ENCODE measurements around the gene QARS1. TPM values are rescaled to one million over a fixed set of nuclear protein-coding genes. Genes with fewer than 3 reads are reported as not detected.
A peak's percentile ranks its signal among the peaks of the same experiment; 100 is the strongest.

QARS1 gene
- total RNA-seq, 2 experiments from 2014 or later = 234 to 245 TPM

DNA sequence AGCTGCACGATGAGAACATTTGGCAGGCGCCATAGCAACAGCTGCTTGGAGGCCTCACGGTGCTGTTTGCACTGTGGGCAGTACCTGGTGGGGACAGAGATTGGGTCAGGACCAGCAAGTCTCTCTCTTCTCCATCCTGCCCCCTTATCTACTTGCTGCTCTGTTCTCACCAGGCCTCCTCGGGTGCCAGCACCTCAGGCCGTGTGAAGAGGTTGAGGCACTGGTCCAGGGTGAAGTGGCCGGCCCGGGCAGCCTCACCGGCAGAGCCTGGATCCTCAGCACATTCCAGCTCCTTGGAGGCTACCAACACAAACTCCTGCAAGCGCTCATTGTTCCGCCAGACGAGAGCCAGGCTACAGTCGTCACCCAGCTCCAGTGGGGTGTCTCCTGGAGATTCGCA is 6.2 kb upstream of the QARS1 start:
- Mint-ChIP-seq H3K36me3 (peaks cover 18% of the 10 kb centered on the region), H3K4me1 (peaks cover 1% of the 10 kb centered on the region), H3K27ac (no peak overlapping the region), H3K9me3 (ENCODE audit: low read depth) (no peaks in the 10 kb centered on the region), H3K4me3 (no peak overlapping the region), H3K27me3 (no peaks in the 10 kb centered on the region)
- DNase-seq (no peak), ATAC-seq (no peak)
- CTCF ChIA-PET = interaction anchor here (1.3 kb wide), 1 partner anchor 16 kb away, joined by 3 read pairs; the partner anchor contains the start of gene QRICH1

DNA sequence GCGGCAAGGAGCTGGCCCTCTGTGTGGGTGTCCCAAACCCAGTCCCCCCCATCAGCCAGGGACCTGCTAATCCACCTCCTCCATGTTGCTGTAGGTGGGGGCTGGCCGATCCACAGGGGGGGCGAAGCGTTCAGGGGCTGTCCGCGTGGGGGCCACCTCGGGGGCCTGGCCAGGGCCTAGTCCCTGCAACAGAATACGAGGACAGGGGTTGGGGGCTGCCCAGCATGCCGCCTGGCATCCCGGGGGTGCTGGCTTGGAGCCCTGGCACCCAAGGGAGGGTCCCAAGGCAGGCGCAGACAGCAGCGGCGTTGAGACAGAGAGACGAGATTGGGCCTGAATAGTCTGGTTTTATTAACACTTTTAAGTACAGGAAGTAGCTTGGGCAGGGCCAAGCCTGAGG is 3.8 kb upstream of the QARS1 start:
- ATAC-seq (no peak), DNase-seq (no peak)
- Mint-ChIP-seq H3K9me3 (ENCODE audit: low read depth) (no peaks in the 10 kb centered on the region), H3K4me1 (peaks cover 20% of the 10 kb centered on the region), H3K36me3 (peaks cover 13% of the 10 kb centered on the region), H3K4me3 (no peak overlapping the region), H3K27ac (no peak overlapping the region), H3K27me3 (no peaks in the 10 kb centered on the region)
- CTCF ChIA-PET = interaction anchor here (1.2 to 1.5 kb wide), 2 partner anchors 50 to 62 kb away, joined by 3 to 6 read pairs; partner anchors contain the start of gene KLHDC8B

DNA sequence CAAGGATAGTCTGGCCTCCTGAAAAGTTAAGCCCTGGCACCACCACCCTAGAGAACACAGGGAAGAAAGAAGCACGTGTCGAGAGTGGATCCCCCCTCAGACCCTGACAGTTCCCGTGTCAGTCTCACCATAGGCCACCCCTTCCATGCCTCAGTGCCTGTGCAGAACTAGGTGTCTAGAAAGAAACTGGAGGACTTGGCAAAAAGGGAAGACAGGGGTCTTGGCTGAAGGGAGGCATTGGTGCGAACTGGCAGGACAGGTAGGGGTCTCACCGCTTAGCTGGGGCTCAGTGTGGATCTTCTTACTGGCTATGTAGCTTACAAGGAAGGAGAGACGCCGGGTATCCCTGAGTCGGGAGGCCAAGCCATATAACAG is 518 bp downstream of the QARS1 start:
- H3K9me3 Mint-ChIP-seq (ENCODE audit: low read depth) = no peaks in the 10 kb centered on the region
- DNase-seq (no peak), ATAC-seq (no peak)
- H3K4me3 Mint-ChIP-seq = peak overlapping the region; percentile 98
- CTCF ChIA-PET = interaction anchor here (1.0 to 5.7 kb wide), 2 partner anchors 9 to 14 kb away, joined by 5 to 44 read pairs; partner anchors contain the start of gene QRICH1
- H3K4me1 Mint-ChIP-seq = peaks cover 31% of the 10 kb centered on the region
- no peaks in the 10 kb centered on the region for H3K27me3 Mint-ChIP-seq
- H3K27ac Mint-ChIP-seq = peak overlapping the region; percentile 97
- H3K36me3 Mint-ChIP-seq = peaks cover 35% of the 10 kb centered on the region

DNA sequence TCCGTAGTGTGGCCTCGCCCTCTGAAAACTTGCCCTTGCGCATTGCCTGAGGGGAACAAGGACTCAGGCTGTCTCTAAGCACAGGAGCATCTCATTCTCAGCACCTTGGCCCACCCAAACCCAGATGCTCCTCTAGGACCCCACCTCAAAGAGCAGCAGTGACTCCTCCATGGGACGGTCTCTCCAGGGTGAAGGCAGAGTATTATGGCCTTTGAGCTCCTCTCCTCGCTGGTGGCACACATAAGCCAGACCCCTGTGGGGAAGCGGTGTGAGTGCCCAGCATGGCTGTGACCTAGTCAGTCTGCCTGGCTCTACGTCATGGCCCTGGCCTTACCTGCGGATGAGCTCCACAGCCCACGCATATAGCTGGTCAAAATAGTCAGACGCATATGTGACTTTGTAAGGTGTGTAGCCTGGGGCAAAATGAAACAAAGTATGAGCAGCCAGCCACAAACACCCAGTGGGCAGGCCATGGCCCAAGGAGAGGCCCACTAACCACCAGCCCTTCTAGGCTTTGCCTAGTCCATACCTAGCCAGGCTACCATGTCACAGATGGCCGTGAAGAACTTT is 4.4 kb downstream of the QARS1 start:
- no peaks in the 10 kb centered on the region for H3K27me3 Mint-ChIP-seq
- no peak for ATAC-seq
- H3K27ac Mint-ChIP-seq = no peak overlapping the region
- no peak overlapping the region for H3K4me3 Mint-ChIP-seq
- CTCF ChIA-PET = no interaction called here
- no peak for DNase-seq
- H3K4me1 Mint-ChIP-seq = peaks cover 28% of the 10 kb centered on the region
- no peaks in the 10 kb centered on the region for H3K9me3 Mint-ChIP-seq (ENCODE audit: low read depth)
- peaks cover 47% of the 10 kb centered on the region for H3K36me3 Mint-ChIP-seq

DNA sequence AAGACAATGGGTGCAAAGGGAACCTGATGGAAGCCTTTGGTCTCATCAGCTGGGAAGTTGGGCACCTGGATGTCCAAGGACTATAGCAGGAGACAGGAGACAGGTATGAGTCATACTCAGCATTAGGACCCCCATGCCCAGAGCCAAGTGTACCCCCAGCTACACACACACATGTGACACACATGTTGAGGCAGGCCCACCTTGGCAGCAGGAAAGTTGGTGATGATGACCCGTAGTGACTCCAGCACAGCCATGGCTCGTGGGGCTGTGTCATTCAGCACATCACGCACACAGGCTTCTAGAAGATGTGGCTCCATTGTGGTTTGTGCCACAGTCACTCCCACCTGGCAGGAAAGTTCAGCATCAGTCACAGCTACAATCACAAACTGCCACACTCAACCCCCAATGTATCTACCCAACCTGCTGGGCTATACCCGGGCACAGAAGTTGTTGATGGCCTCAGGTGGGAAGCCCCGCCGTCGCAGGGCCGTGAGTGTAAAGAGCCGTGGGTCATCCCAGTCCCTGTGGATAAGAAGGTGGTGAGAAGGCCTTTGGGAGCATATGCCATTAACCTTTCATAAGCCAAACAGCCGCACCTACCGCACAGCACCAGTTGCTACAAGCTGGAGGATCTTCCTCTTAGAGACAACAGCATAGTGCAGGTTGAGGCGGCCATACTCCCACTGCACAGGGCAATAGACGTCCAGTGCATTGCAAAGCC is 5.5 kb downstream of the QARS1 start:
- H3K36me3 Mint-ChIP-seq = peaks cover 47% of the 10 kb centered on the region
- CTCF ChIA-PET = interaction anchor here (1.5 kb wide), 1 partner anchor 72 kb away, joined by 3 read pairs; the partner anchor contains the start of gene KLHDC8B
- H3K9me3 Mint-ChIP-seq (ENCODE audit: low read depth) = no peaks in the 10 kb centered on the region
- ATAC-seq = no peak
- H3K4me1 Mint-ChIP-seq = peaks cover 26% of the 10 kb centered on the region
- no peak overlapping the region for H3K27ac Mint-ChIP-seq
- DNase-seq = no peak
- no peak overlapping the region for H3K4me3 Mint-ChIP-seq
- H3K27me3 Mint-ChIP-seq = no peaks in the 10 kb centered on the region

DNA sequence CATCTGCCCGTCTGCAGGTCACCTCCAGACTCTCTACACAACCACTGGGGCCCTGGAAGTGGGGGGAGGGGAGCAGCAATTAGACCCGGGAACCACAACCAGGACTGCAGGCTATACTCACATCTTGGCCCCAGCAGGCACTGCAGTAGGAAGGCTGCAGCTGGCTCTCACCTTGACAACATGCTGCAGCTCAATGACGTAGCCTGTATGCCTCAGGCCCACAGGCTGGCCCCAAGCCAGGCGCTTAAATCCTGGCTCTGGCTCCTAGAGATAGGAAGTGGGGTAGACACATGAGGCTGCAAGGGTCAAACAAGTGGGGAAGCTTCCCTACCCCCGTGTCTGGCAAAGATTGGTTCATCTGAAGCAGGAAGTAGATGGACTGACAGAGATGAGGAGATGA is 6.1 kb downstream of the QARS1 start:
- H3K27me3 Mint-ChIP-seq = no peaks in the 10 kb centered on the region
- H3K4me1 Mint-ChIP-seq = peaks cover 19% of the 10 kb centered on the region
- CTCF ChIA-PET = interaction anchor here (1.5 kb wide), 1 partner anchor 73 kb away, joined by 3 read pairs; the partner anchor contains the start of gene KLHDC8B
- no peak for DNase-seq
- H3K9me3 Mint-ChIP-seq (ENCODE audit: low read depth) = no peaks in the 10 kb centered on the region
- no peak for ATAC-seq
- no peak overlapping the region for H3K27ac Mint-ChIP-seq
- H3K4me3 Mint-ChIP-seq = no peak overlapping the region
- peaks cover 47% of the 10 kb centered on the region for H3K36me3 Mint-ChIP-seq

DNA sequence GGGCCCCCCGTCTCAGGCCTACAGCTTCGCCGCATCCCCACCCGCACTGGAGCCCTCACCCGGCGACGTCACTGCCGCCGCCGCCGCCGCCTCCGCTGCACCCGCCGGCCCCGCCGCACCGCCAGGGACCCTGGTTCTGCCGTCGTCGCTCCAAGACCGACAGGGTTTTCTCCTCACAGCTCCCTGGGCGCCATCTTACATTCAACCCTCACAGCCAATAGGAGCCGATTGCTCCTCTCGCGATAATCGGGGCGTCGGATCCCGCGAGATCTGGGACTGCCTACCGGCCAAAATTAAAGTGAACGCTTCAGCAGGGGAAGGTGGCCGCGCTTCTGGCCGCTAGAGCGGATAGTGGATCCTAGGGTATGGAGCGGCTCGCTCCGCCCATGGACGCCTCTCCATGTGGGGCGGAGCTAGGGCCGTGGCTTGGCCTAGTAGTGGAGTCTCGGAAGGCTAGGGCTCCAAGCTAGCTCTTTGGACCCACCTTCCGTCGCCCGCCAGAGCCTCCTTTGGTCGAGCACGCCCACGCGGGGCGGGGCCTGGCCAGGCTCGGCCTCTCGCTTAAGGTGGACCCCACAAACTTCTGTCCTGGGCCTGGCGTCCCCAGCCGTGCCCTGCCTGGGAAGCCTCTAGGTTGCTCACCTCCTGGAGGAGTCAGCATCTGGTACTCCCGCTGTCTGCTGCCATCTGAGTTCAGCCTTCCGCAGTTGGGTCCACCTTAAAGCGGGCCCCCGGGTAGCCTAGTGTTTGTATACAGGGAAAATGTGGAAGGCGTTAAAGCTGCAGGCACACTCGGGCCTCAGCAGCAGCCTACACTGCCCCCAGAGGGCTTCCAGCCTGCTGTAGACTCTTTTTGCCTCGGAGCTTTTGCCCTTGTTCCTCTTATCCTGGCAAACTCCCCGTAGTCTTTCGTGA is 10.4 kb downstream of the QARS1 start, which contains the start of gene QRICH1:
Gene QRICH1, minus strand, starts transcription at position 219 of the 915 bp plus-strand sequence. CDS start 17,054 bp downstream, outside the sequence.
- no peaks in the 10 kb centered on the region for H3K9me3 Mint-ChIP-seq (ENCODE audit: low read depth)
- peaks cover 29% of the 10 kb centered on the region for H3K36me3 Mint-ChIP-seq
- peak within 1 kb of the TSS; percentile 89 for H3K4me3 Mint-ChIP-seq
- peaks cover 39% of the 10 kb centered on the region for H3K4me1 Mint-ChIP-seq
- no peaks in the 10 kb centered on the region for H3K27me3 Mint-ChIP-seq
- DNase-seq (peak; percentile 99), ATAC-seq (peak; percentile 87)
- CTCF ChIA-PET = interaction anchor here (0.8 to 3.3 kb wide), 23 partner anchors 10 to 408 kb away, joined by 3 to 44 read pairs (median 5); partner anchors contain the start of genes DAG1, IMPDH2, KLHDC8B and NCKIPSD
- H3K27ac Mint-ChIP-seq = peak within 1 kb of the TSS; percentile 96

DNA sequence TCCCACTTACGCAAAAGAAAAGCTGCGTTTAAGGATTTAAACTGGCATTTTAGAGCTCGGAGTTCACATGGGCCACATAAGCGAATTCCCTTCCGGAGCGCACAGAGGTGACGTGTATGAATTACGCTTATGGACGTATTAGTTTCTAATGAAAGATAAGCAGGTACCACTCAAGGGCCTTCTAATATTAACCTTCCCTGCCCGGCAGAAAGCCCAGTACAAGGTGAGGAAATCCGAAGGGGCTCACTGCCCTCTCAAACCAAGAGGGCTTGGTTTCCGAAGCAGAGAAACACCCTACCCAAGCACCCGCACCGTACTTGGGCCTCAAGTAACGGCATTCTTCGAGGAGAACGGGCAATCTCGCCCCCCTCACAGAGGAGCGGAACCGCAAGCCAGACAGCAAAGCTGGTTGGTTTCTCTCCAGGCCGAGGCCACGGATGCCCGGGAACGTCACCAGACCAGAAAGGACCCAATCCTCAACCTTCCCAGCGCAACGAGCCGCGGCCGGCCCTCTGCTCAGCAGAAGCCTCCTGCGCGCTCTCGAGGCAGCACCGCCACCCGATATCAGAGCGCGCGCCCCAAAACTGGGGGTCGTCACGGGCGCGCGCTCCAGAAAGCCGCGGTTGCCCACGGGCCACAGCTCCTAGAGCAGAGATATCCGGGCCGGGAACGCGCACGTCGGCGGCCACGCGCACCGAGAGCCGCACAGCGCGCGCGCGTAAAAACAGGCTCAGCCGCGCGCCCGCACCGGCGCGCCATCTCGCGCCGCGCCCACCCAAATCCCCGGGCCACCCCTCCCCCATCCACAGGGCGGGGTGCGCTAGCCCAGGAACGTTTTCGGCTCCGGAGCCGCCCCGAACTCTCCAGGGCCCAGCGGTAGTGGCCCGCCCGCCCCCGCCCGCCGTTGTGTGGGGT is 11.4 kb downstream of the QARS1 start:
- no peaks in the 10 kb centered on the region for H3K9me3 Mint-ChIP-seq (ENCODE audit: low read depth)
- H3K27ac Mint-ChIP-seq = peak overlapping the region; percentile 96
- H3K4me3 Mint-ChIP-seq = peak overlapping the region; percentile 89
- ATAC-seq (peak; percentile 46), DNase-seq (peak; percentile 90)
- H3K4me1 Mint-ChIP-seq = peaks cover 41% of the 10 kb centered on the region
- no peaks in the 10 kb centered on the region for H3K27me3 Mint-ChIP-seq
- peaks cover 23% of the 10 kb centered on the region for H3K36me3 Mint-ChIP-seq
- CTCF ChIA-PET = interaction anchor here (0.6 to 3.3 kb wide), 23 partner anchors 10 to 407 kb away, joined by 3 to 44 read pairs (median 5); partner anchors contain the start of genes DAG1, IMPDH2, KLHDC8B and NCKIPSD

DNA sequence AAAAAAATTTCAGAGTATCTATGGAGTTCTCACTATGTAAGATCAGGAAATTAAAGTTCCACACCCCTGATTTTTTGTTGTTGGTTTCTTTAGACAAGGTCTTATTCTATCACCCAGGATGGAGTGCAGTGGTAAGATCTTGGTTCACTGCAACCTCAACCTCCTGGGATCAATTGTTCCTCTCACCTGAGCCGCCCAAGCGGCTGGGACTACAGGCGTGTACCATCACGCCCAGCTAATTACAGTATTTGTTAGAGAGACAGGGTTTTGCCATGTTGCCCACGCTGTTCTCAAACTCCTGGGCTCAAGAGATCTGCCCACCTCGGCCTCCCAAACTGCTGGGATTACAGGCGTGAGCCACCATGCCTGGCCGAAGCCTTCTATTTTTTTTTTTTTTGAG is 23.1 kb downstream of the QARS1 start:
- H3K27ac Mint-ChIP-seq = no peak overlapping the region
- no peaks in the 10 kb centered on the region for H3K27me3 Mint-ChIP-seq
- DNase-seq = no peak
- CTCF ChIA-PET = interaction anchor here (0.5 to 1.1 kb wide), 3 partner anchors 9 to 253 kb away, joined by 3 to 6 read pairs (median 3); no protein-coding TSS in a partner anchor
- no peak overlapping the region for H3K4me3 Mint-ChIP-seq
- H3K9me3 Mint-ChIP-seq (ENCODE audit: low read depth) = no peaks in the 10 kb centered on the region
- ATAC-seq = no peak
- peaks cover 4% of the 10 kb centered on the region for H3K4me1 Mint-ChIP-seq
- H3K36me3 Mint-ChIP-seq = peaks cover 19% of the 10 kb centered on the region

DNA sequence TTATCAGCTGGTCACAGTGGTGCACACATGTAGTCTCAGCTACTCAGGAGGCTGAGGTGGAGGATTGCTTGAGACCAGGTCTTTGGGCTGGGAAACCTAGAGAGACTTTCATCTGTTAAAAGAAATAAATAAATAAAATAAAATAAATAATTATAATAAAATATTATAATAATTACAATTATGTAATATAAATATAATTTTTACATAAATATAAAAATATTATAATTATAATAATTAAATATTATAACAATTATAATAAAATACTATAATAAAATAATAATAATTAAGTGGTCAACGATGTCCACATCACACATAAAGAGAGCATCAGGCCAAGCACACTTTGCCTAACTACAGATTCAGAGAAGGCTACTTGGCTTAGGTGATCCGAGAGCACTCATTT is 25.3 kb downstream of the QARS1 start:
- Mint-ChIP-seq H3K27me3 (no peaks in the 10 kb centered on the region), H3K27ac (no peak overlapping the region), H3K9me3 (ENCODE audit: low read depth) (no peaks in the 10 kb centered on the region), H3K4me3 (no peak overlapping the region), H3K4me1 (peaks cover 4% of the 10 kb centered on the region), H3K36me3 (peaks cover 29% of the 10 kb centered on the region)
- ATAC-seq = no peak
- no peak for DNase-seq
- CTCF ChIA-PET = no interaction called here

DNA sequence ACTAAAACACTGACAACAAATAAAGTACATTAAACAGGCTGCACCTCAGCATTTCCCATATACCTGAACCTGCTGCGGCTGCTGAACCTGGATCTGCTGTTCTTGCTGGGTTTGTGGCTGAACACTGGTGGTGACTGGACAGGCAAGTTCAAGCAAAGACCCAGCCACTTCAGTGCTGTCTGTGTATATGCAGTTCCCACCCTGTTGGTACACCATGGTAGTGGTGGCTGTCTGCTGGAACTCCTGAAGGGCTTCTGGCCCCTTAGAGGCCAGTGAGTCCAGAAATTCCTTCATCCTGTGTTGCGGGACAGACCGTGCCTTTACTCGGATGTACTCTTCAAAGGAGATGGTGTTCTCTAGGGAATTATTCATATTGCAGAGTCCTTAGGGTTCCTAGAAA is 27.9 kb downstream of the QARS1 start:
- Mint-ChIP-seq H3K27ac (no peak overlapping the region), H3K4me1 (peaks cover 4% of the 10 kb centered on the region), H3K9me3 (ENCODE audit: low read depth) (no peaks in the 10 kb centered on the region), H3K27me3 (no peaks in the 10 kb centered on the region), H3K4me3 (no peak overlapping the region), H3K36me3 (peaks cover 45% of the 10 kb centered on the region)
- no peak for DNase-seq
- ATAC-seq = no peak
- CTCF ChIA-PET = no interaction called here

DNA sequence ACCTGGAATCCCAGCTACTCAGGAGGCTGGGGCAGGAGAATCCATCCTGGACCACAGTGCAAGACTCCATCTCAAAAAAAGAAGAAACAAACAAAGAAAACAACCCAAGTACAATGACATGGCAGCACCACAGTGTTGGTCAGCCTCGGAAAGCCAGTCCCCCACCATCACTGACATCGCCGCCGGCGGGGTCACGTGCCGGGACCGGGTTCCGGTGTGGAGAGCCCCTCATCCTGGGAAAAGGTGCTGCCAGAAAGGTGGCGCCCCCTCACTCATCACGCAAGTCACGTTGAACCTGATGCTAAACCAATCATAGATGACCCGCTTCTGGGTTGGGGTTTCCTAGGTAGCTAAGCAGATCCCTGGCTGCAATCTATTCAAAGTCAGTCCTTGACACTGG is 28.4 kb downstream of the QARS1 start:
- Mint-ChIP-seq H3K4me1 (peaks cover 4% of the 10 kb centered on the region), H3K36me3 (peaks cover 49% of the 10 kb centered on the region), H3K27ac (no peak overlapping the region), H3K27me3 (no peaks in the 10 kb centered on the region), H3K4me3 (no peak overlapping the region), H3K9me3 (ENCODE audit: low read depth) (no peaks in the 10 kb centered on the region)
- ATAC-seq (no peak), DNase-seq (no peak)
- CTCF ChIA-PET = interaction anchor here (1.2 kb wide), 1 partner anchor 81 kb away, joined by 4 read pairs; no protein-coding TSS in a partner anchor
